HEK293T (cell line): ENCODE measurements around the gene FBN1.

Source experiments
- ARNT ChIP-seq: fragments of 450-650 bp; IDR thresholded peaks from 2 replicates; pipeline ENCODE4 v1.6.1; 2017; ENCODE audit warnings: mild to moderate bottlenecking
- CTBP1 ChIP-seq: fragments of 450-650 bp; IDR thresholded peaks from 2 replicates; pipeline ENCODE4 v1.6.1; 2016; ENCODE audit warnings: borderline replicate concordance
- ELF4 ChIP-seq: fragments of 450-650 bp; IDR thresholded peaks from 2 replicates; pipeline ENCODE4 v1.6.1; 2017; ENCODE audit warnings: antibody characterized with exemption
- FOXK2 ChIP-seq: fragments of 450-650 bp; IDR thresholded peaks from 2 replicates; pipeline ENCODE4 v1.6.1; 2016; ENCODE audit warnings: mild to moderate bottlenecking
- FOXM1 ChIP-seq: fragments of 450-650 bp; IDR thresholded peaks from 2 replicates; pipeline ENCODE4 v1.6.1; 2017; ENCODE audit warnings: mild to moderate bottlenecking, borderline replicate concordance
- SUZ12 ChIP-seq: fragments of 450-650 bp; IDR thresholded peaks from 2 replicates; pipeline ENCODE4 v1.6.1; 2016; ENCODE audit warnings: mild to moderate bottlenecking
- TARDBP ChIP-seq: fragments of 450-650 bp; IDR thresholded peaks from 2 replicates; pipeline ENCODE4 v1.6.1; 2016
- TF ChIP-seq, protein P1 (sequence below): fragments of 450-650 bp; IDR thresholded peaks from 2 replicates; pipeline ENCODE4 v1.6.1; 2016

DNA sequence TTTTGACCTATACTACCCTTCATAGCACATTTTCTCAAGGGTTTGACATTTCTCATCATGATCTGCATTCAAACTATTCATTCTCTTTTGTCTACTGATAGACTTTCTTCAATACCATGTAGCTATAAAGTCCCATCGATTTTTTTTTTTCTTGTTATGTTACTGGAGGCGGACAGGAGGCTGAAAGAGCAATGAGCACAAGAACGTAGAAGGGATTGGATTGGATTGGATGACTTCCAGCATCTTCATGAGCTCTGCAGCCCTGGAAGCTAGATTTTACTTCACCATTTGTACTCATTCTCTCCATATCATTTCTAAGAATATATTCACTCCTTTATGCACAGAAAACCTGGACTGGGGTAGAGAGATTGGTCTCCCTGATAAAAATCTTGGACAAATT, 271.0 kb downstream of the FBN1 start:
- TF ChIP-seq CTBP1 (no peak), SUZ12 (no peak), ELF4 (no peak), FOXM1 (no peak), FOXK2 (no peak), ARNT (no peak), TARDBP (no peak)
- TF ChIP-seq, protein P1, sequence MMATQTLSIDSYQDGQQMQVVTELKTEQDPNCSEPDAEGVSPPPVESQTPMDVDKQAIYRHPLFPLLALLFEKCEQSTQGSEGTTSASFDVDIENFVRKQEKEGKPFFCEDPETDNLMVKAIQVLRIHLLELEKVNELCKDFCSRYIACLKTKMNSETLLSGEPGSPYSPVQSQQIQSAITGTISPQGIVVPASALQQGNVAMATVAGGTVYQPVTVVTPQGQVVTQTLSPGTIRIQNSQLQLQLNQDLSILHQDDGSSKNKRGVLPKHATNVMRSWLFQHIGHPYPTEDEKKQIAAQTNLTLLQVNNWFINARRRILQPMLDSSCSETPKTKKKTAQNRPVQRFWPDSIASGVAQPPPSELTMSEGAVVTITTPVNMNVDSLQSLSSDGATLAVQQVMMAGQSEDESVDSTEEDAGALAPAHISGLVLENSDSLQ, result no peak
